DOHH2 (cell line): Measurements from ENCODE around the gene HLCS.

ENCODE experiments used
- EZH2phosphoT487 ChIP-seq: fragments of 200-600 bp; sonication (generic); IDR thresholded peaks from 2 replicates; pipeline ENCODE4 v1.6.1; 2017; ENCODE audit warnings: borderline replicate concordance, mild to moderate bottlenecking, antibody characterized with exemption, low read length, moderate library complexity, mixed read lengths
- TF ChIP-seq, protein P1 (sequence below): fragments of 200-600 bp; sonication (generic); IDR thresholded peaks from one replicate; pipeline ENCODE4 v1.5.1; 2014; ENCODE audit warnings: antibody characterized with exemption, mild to moderate bottlenecking, low read depth, low read length; ENCODE audit not compliant: poor library complexity, severe bottlenecking

DNA sequence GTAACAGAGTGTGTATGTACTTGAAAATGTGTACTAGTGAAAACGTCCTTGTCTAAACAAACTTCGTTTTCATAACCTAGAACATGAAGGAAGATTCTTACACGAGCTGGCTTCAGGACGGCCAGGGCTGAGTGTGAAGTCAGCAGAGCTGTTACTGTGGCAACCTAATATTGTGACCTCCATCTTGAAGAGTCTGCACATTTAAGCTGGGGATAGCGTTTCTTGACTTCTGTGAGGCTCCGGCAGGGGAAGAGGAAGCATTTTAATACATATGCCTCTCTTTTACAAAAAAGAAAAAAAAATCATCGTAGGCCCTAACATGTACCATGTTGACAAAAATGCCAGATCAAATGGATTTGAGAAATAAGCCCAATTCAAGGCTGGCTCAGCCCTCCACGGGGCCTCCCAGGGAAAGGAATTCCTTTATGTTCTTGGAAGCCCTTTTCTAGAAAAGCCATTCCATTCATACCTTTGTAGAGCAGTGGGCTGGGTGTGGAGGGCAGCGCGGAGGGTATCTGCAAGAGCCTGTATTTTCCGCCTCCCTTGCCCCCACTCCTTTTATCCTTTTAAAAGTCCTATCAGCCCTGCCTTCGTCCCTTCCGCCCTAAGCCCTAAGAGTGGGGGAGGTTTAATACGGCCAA lies 216.4 kb downstream of the HLCS start:
- TF ChIP-seq, protein P1, sequence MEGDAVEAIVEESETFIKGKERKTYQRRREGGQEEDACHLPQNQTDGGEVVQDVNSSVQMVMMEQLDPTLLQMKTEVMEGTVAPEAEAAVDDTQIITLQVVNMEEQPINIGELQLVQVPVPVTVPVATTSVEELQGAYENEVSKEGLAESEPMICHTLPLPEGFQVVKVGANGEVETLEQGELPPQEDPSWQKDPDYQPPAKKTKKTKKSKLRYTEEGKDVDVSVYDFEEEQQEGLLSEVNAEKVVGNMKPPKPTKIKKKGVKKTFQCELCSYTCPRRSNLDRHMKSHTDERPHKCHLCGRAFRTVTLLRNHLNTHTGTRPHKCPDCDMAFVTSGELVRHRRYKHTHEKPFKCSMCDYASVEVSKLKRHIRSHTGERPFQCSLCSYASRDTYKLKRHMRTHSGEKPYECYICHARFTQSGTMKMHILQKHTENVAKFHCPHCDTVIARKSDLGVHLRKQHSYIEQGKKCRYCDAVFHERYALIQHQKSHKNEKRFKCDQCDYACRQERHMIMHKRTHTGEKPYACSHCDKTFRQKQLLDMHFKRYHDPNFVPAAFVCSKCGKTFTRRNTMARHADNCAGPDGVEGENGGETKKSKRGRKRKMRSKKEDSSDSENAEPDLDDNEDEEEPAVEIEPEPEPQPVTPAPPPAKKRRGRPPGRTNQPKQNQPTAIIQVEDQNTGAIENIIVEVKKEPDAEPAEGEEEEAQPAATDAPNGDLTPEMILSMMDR = no peak
- TF ChIP-seq EZH2phosphoT487 = no peak
